Endothelial cell of umbilical vein (primary cell): ENCODE measurements around the gene ATP9B. TPM values are rescaled to one million over a fixed set of nuclear protein-coding genes. Genes with fewer than 3 reads are reported as not detected.

Experiments
- BruUV-seq: library from RNA; stranded (reverse); fragments of 400-500 nt; replicated peaks from 2 replicates; lab custom pipeline; 2021; lab: Mats Ljungman, UMichigan
- CTCF ChIA-PET: fragments of 300-600, 350-600 bp; sonication (Branson Sonifier 250); formaldehyde crosslinking; loops from one replicate; lab custom pipeline; 2021; ENCODE audit warnings: antibody characterized with exemption, inconsistent platforms; lab: Charles Lee
- POLR2A ChIA-PET: fragments of 300-600, 350-600 bp; sonication (Branson Sonifier 250); formaldehyde crosslinking; loops from one replicate; lab custom pipeline; 2021; ENCODE audit warnings: antibody characterized with exemption, inconsistent platforms; lab: Charles Lee
- DNase-seq: peaks from one replicate; pipeline ENCODE4 v3.0.0-alpha.2; 2011; ENCODE audit warnings: low read depth, low spot score
- FAIRE-seq: peaks from 2 replicates; lab custom pipeline; 2011; peaks lifted over from hg19 to GRCh38; lab: Jason Lieb, UNC
- H2AFZ ChIP-seq: 2 replicates; pipeline ENCODE4 v1.6.0; 2012; ENCODE audit warnings: low read depth, low read length, control low read depth, inconsistent platforms
- H3K27ac ChIP-seq: 2 replicates; pipeline ENCODE4 v1.5.1; 2011; ENCODE audit warnings: low read depth, mild to moderate bottlenecking, control low read depth, low read length, moderate library complexity; ENCODE audit not compliant: insufficient read depth
- H3K27me3 ChIP-seq, 2 experiments: 2 replicates each; pipeline versions ENCODE4 v1.6.0 to v1.6.1; 2011; ENCODE audit warnings: low read length in 2 of 2, mixed read lengths in 1 of 2; ENCODE audit not compliant: control insufficient read depth in 2 of 2, insufficient read depth in 2 of 2
- H3K36me3 ChIP-seq, 2 experiments: 2 replicates in 1 of 2; 3 replicates in 1 of 2; pipeline ENCODE4 v1.5.1; 2011; ENCODE audit warnings: low read length in 2 of 2, mild to moderate bottlenecking in 1 of 2, moderate library complexity in 1 of 2; ENCODE audit not compliant: control insufficient read depth in 2 of 2, insufficient read depth in 2 of 2; ENCODE audit errors: extremely low read depth in 1 of 2
- H3K4me1 ChIP-seq: 3 replicates; pipeline ENCODE4 v1.5.1; 2011; ENCODE audit warnings: mild to moderate bottlenecking, low read length; ENCODE audit not compliant: control insufficient read depth, insufficient read depth; ENCODE audit errors: extremely low read depth
- H3K4me2 ChIP-seq: 2 replicates; pipeline ENCODE4 v1.6.1; 2011; ENCODE audit warnings: low read length, control low read depth, mixed read lengths; ENCODE audit not compliant: insufficient read depth
- H3K4me3 ChIP-seq, 3 experiments: fragments of 200-600 bp in 1 of 3; sonication (generic), shearing (Covaris generic) in 1 of 3; replicated peaks in 1 of 3; 2 replicates each; pipeline ENCODE4 v1.5.1; 2011 to 2016; ENCODE audit warnings: control low read depth in 3 of 3, low read length in 3 of 3, mild to moderate bottlenecking in 2 of 3, inconsistent platforms in 1 of 3, low read depth in 1 of 3, moderate library complexity in 1 of 3; ENCODE audit not compliant: insufficient read depth in 1 of 3
- H3K79me2 ChIP-seq: 2 replicates; pipeline ENCODE4 v1.6.0; 2012; ENCODE audit warnings: low read length, inconsistent platforms; ENCODE audit not compliant: control insufficient read depth, insufficient read depth
- H3K9ac ChIP-seq: replicated peaks from 2 replicates; pipeline ENCODE3; 2011; ENCODE audit warnings: low read length, control low read depth; ENCODE audit not compliant: insufficient read depth; ENCODE audit errors: extremely low read depth
- H3K9me1 ChIP-seq: replicated peaks from 3 replicates; pipeline ENCODE4 v1.6.0; 2011; ENCODE audit warnings: mild to moderate bottlenecking, low read length; ENCODE audit not compliant: control insufficient read depth, insufficient read depth; ENCODE audit errors: extremely low read depth
- H3K9me3 ChIP-seq: replicated peaks from 2 replicates; pipeline ENCODE4 v1.5.1; 2012; ENCODE audit warnings: low read length, inconsistent platforms; ENCODE audit not compliant: control insufficient read depth, insufficient read depth
- H4K20me1 ChIP-seq: replicated peaks from 2 replicates; pipeline ENCODE3; 2011; ENCODE audit warnings: mild to moderate bottlenecking, low read length; ENCODE audit not compliant: control insufficient read depth, insufficient read depth; ENCODE audit errors: extremely low read depth
- CTCF ChIP-seq, 2 donors: IDR thresholded peaks; 1 replicate in 1 of 2; 2 replicates in 1 of 2; pipeline ENCODE4 v1.5.1; 2011; ENCODE audit warnings: low read length in 2 of 2, mild to moderate bottlenecking in 2 of 2, moderate library complexity in 2 of 2, control low read depth in 1 of 2, inconsistent platforms in 1 of 2, low read depth in 1 of 2; ENCODE audit not compliant: insufficient read depth in 1 of 2; ENCODE audit errors: extremely low read depth in 1 of 2
- EZH2 ChIP-seq: IDR thresholded peaks from 2 replicates; pipeline ENCODE4 v1.6.1; 2012; ENCODE audit warnings: borderline replicate concordance, low read depth, mild to moderate bottlenecking, moderate library complexity, low read length, inconsistent platforms; ENCODE audit not compliant: severe bottlenecking
- FOS ChIP-seq: IDR thresholded peaks from 2 replicates; pipeline ENCODE4 v1.6.1; 2011; ENCODE audit warnings: mild to moderate bottlenecking, low read length, moderate library complexity, borderline replicate concordance; ENCODE audit not compliant: insufficient read depth
- GATA2 ChIP-seq: IDR thresholded peaks from 2 replicates; pipeline ENCODE4 v1.7.0; 2011; ENCODE audit warnings: low read depth, mild to moderate bottlenecking, moderate library complexity, mixed read lengths, low read length; ENCODE audit not compliant: insufficient read length, insufficient read depth
- JUN ChIP-seq: IDR thresholded peaks from 2 replicates; pipeline ENCODE4 v1.6.1; 2011; ENCODE audit warnings: borderline replicate concordance, low read depth; ENCODE audit not compliant: insufficient read length, insufficient read depth
- MAX ChIP-seq: IDR thresholded peaks from 2 replicates; pipeline ENCODE4 v1.6.1; 2011; ENCODE audit not compliant: insufficient read depth, insufficient read length
- MYC ChIP-seq: IDR thresholded peaks from one replicate; pipeline ENCODE4 v1.6.1; 2011; ENCODE audit warnings: mild to moderate bottlenecking, low read depth, low read length
- POLR2A ChIP-seq: IDR thresholded peaks from 2 replicates; pipeline ENCODE4 v1.6.1; 2012; ENCODE audit warnings: low read depth, mild to moderate bottlenecking, control low read depth, low read length
- POLR2AphosphoS5 ChIP-seq: IDR thresholded peaks from 2 replicates; pipeline ENCODE4 v1.6.1; 2012; ENCODE audit warnings: low read depth, mild to moderate bottlenecking, control low read depth, low read length, moderate library complexity; ENCODE audit not compliant: insufficient read depth
- dilution Hi-C: fragments of 300-500 bp; cut with MboI; formaldehyde crosslinking; loops from one replicate; pipeline ENCODE4 v1.15.0; 2019; ENCODE audit warnings: low sequenced_read_pairs; ENCODE audit not compliant: extremely low pct_ligation_motif_present
- intact Hi-C: fragments of 100-400 bp; cut with micrococcal nuclease; formaldehyde crosslinking; loops from one replicate; pipeline ENCODE4 v1.10.0; 2022
- polyA plus RNA-seq, 4 experiments: library from polyadenylated mRNA; depleted of rRNA in 3 of 4; stranded (reverse) in 3 of 4; unstranded in 1 of 4; fragments of >200 nt; gene quantifications; 2 replicates each; pipeline versions ENCODE4 v1.2.1 to v1.2.3, GENCODE V29; 2011 to 2012; ENCODE audit warnings: missing spikeins in 1 of 4
- total RNA-seq: library from RNA; stranded (reverse); gene quantifications from 2 replicates; pipeline ENCODE4 v1.2.3, GENCODE V29; 2021

Gene ATP9B
- total and polyA plus RNA-seq, 2 donors (not counting 3 experiments of a cell fraction or from before 2014, with no cell fraction given) = 14.6 to 18.2 TPM

- ChIA-PET POLR2A (no interaction called here), CTCF (no interaction called here)
- Histone ChIP-seq H3K4me1 (no peaks in the 10 kb centered on the region), H3K4me2 (no peak overlapping the region), H4K20me1 (no peaks in the 10 kb centered on the region), H2AFZ (no peak overlapping the region), H3K36me3 (peaks cover 5 to 22% of the 10 kb centered on the region in 2 experiments), H3K27ac (no peak overlapping the region), H3K79me2 (no peaks in the 10 kb centered on the region), H3K27me3 (no peaks in the 10 kb centered on the region), H3K9ac (no peak overlapping the region), H3K9me1 (no peaks in the 10 kb centered on the region), H3K4me3 (no peak overlapping the region), H3K9me3 (no peaks in the 10 kb centered on the region)
- DNase-seq (no peak), FAIRE-seq (no peak)
- BruUV-seq = no TSS peak
- intact Hi-C loops (no loop called here), dilution Hi-C loops (no loop called here)
- TF ChIP-seq MAX = no peak
- TF ChIP-seq GATA2 = no peak
- TF ChIP-seq POLR2AphosphoS5 = no peak
- no peak for TF ChIP-seq CTCF (IDR thresholded peaks at IDR 0.05; ENCODE audit: extremely low read depth in 1 of 2, insufficient read depth in 1 of 2, low read depth in 1 of 2, low read length in 2 of 2)
- TF ChIP-seq EZH2 = no peak
- no peak for TF ChIP-seq MYC
- TF ChIP-seq JUN = no peak
- no peak for TF ChIP-seq FOS
- TF ChIP-seq POLR2A = no peak
These were observed 351.0 kb downstream of the ATP9B start for GRCh38 chr18:79420033-79420745.
